Measurements from ENCODE around the gene FAM217B.

DNA sequence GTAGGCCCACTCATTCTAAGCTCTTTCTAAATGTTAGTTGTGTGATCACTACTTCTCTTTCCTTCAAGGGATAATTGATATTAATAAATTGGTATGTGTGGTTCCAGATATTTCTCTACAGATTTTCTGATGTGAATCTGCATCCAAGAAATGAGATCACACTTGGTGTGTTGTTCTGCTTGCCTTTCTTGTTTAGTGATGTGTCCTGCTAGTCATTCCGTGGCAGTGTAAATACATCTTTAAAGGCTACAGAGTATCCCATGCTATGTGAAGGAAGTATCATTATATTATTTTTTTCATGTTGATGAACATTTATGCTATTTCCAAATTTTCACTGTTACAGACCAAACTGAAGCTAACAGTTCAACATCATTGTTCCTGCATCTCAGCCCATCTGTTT, 31.2 kb downstream of the FAM217B start:
- no peak for TF ChIP-seq POLR2AphosphoS5 (IDR thresholded peaks at IDR 0.05; ENCODE audit: insufficient read depth in 1 of 2, low read depth in 1 of 2)
- TF ChIP-seq, protein P1, sequence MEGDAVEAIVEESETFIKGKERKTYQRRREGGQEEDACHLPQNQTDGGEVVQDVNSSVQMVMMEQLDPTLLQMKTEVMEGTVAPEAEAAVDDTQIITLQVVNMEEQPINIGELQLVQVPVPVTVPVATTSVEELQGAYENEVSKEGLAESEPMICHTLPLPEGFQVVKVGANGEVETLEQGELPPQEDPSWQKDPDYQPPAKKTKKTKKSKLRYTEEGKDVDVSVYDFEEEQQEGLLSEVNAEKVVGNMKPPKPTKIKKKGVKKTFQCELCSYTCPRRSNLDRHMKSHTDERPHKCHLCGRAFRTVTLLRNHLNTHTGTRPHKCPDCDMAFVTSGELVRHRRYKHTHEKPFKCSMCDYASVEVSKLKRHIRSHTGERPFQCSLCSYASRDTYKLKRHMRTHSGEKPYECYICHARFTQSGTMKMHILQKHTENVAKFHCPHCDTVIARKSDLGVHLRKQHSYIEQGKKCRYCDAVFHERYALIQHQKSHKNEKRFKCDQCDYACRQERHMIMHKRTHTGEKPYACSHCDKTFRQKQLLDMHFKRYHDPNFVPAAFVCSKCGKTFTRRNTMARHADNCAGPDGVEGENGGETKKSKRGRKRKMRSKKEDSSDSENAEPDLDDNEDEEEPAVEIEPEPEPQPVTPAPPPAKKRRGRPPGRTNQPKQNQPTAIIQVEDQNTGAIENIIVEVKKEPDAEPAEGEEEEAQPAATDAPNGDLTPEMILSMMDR (IDR thresholded peaks at IDR 0.05): no peak
